LoVo (cell line): ENCODE results near the gene KDM6A.
"Not testable (repeated sequence)": the region's sequence is repeated elsewhere in the genome, so short reads cannot be mapped to it uniquely, and the experiment has no call there.

ENCODE experiments used
- DNase-seq: peaks from one replicate; pipeline ENCODE4 v3.0.0-alpha.2; 2016; ENCODE audit warnings: low spot score

Gene KDM6A

DNA sequence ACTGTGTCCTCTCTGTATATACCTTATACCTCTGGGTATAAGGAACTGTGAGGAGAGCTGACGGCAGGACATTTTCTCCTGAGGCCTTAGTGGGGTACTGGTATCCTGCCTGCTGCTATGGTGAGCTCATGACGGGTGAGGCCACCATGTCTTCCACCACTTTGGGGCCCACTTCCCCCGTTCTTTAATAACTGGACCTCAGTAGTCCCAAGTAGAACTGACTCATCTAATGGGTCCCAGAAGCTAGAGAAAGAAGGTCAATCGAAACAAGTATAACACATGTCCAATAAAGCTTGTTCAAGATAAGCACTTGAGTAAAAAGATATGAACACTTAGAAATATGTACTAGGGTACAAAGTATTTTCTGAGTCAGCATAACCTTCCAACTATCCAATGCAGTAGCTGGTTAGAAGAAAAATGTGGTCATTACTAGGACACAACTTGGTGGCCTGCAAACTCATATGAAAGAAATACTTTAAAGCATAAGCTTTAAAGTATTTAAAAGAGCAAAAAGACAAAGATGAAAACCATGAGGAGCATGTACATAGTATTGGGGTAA, 256.0 kb downstream of the KDM6A start:
- no peak for DNase-seq

DNA sequence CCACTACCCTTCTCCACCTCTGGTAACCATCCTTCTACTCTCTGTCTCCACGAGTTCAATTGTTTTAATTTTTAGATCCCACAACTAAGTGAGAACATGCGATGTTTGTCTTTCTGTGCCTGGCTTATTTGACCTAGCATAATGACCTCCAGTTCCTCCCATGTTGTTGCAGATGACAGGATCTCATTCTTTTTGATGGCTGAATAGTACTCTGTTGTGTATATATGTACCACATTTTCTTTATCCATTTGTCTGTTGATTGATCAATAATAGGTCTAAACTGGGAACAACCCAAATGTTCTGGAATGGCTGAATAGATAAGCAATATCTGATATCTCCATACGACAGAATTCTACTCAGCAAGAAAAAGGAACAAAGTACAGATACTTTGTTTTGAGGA, 260.5 kb downstream of the KDM6A start:
- DNase-seq: no peak

DNA sequence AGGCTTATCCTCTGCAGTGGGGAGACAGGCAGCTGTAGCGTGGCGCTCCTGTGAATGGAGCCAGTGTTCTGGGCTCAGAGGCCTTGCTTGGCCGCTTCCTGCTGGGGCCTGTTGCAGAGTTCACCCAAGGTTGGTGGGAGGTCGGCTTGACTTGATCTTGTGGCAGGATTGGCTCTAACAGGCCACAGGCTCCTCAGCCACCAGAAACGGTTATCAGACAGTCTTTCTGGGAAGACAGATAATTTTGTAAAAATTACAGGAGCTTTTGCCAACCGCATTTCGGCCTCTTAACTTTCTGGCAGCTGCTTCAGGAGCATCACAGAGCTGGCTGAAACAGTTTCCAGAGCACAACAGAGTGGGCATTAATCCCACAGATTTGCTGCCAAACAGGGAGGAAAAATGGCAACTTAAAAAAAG, 261.3 kb downstream of the KDM6A start:
- DNase-seq: no peak

DNA sequence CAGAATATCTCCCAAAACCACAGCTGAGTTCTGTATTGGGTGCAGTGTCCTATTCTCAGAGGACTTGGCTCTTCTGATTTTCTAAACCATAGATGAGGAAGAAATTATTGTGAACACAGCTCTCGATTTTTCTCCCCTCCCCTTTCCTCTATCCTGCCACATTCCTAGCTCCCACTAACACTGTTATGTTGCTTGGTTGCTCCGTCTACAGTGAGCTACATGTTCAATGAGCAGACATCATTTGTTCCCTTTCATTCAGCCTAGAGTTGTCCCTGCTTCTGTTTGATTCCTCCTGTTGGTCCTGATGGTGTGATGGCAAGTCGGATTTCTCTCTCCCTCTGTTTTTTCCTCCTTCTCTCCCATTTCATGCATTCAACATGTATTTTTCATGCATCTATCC, 261.8 kb downstream of the KDM6A start:
- DNase-seq: no peak

DNA sequence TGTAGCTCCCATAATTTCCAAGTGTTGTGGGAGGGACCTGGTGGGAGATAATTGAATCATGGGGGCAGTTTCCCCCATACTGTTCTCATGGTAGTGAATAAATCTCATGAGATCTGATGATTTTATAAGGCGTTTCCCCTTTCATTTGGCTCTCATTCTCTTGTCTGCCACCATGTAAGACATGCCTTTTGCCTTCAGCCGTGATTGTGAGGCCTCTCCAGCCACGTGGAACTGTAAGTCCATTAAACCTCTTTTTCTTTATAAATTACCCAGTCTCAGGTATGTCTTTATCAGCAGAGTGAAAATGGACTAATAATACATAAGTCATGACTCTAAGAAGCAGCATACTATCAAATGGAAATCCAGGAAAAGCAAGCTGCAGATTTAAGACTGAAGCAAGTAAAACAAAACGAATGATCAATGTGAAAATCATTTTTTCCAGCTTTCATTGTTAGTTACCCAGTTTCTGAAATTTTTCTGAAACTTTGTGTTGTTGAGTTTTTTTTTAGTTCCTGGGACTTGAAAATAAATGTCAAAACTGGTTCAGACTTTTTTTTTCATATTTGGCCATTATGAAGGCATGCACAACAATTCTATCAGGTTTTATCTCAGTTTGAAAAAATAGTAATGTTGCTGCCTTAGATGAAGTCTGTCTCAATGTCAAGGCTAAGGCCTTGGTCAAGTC, 262.5 kb downstream of the KDM6A start:
- DNase-seq: not testable (repeated sequence)

DNA sequence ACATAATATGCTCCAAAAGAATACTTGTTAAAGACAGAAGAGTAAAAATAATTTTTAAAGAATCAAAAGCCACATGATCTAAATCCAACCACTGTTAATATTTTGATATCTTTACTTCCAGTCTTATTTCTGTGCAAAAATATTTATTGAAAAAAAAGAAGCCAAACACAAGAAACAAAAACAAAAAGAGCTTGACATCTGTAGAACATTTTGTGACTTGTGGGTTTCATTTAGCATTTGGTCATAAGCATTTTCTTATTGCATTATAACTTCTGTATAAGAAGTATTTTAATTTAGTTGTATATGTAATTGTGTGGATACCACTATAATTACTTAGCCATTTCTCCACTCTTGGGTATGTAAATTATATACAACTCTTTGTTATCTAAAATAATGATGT, 264.5 kb downstream of the KDM6A start:
- no peak for DNase-seq

DNA sequence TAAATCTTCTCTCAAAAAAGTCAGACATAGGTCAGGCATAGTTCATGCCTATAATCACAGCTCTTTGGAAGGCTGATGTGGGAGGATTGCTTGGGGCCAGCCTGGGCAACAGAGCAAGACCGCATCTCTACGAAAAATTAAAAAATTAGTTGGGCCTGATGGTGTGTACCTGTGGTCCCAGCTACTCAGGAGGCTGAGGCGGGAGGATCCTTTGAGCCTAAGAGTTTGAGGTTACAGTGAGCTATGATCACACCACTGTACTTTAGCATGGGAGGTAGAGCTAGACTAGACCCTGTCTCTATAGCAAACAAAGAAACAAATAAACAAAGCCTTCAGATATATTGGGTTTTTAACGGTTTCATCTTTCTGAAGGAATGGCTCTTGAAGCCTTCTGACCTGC, 265.5 kb downstream of the KDM6A start:
- DNase-seq: no peak

DNA sequence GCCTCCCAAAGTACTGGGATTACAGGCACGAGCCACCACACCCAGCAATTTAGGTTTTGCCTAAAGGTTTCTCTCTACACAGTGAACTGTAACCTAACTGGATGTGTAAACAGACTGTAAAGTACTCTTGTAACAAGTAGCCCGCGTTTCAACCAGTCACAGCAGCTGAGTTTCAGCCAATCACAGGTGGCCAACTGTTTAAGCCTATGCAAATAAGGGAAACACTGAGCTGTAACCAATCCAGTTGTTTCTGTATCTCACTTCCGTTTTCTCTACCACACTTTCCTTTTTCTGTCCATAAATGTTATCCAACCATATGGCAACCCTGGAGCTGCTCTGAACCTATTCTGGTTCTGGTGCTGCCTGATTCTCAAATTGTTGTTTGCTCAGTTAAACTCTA, 267.8 kb downstream of the KDM6A start:
- no peak for DNase-seq

DNA sequence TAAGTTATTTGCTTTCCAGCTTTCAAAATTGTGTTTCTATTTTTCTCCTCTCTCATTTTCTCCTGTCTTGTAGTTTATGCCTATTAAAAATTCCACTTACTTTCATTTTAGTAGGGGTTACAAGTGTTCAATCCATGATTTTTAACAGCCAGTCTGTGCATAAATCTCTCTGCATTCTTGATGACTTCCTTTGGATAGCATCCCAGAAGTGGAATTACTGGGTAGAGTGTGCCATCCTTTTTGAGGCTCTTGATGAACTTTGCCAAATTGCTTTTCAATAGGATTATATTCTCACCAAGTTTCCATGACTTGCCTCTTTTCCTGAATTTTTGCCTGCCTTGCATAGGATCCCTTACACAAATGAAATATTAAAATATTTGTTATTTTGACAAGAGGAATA, 269.2 kb downstream of the KDM6A start:
- no peak for DNase-seq

DNA sequence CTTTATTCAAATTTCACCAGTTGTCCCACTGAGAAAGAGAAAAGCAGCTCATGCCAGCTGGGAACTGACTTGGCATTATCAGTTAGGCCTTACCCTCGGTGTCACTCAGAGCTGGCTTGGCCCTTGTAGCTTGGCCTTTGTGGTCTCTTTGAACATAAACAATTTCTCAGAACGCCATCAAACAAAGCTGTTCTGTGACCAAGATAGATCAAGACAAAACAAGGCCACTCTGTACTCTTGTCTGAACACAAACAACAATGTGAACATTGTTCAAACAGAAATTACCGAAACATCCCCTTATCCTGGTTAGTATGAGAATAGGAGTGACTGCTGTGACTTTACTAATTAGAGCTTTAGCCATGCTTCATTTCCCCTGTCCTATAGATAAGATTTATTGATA, 270.5 kb downstream of the KDM6A start:
- no peak for DNase-seq

DNA sequence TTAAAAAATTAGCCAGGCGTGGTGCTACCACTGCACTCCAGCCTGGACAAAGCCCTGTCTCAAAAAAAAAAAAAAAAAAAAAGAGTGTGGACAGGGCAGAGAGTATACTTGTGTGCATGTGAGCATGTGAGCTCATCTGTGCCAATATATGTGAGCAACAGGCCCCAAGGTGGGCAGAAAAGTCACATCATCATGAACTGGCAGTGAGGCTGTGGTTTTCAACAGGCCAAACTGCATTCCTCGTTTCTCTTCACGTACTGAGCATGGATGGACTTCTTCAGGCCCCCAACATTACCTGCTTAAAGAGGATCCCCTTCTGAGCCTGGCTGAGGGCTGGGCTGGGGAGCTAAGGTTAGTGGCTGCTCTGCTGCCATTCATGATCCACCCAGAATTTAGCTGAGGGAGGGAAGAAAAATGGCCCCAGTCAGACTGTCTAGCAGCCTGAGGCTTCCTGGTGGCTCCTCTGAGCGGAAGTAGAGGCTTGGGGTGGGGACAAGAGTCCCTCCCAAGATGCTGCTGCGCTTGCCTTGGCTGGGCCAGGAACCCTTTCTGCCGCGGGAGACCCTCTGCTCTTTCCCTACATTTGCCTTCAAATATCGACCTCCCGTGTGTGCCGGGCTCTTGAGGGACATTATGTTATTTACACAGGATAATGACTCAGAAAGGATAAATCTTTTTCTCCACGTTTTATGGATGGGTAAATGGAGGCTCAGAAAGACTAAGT, 272.7 kb downstream of the KDM6A start:
- DNase-seq: no peak

DNA sequence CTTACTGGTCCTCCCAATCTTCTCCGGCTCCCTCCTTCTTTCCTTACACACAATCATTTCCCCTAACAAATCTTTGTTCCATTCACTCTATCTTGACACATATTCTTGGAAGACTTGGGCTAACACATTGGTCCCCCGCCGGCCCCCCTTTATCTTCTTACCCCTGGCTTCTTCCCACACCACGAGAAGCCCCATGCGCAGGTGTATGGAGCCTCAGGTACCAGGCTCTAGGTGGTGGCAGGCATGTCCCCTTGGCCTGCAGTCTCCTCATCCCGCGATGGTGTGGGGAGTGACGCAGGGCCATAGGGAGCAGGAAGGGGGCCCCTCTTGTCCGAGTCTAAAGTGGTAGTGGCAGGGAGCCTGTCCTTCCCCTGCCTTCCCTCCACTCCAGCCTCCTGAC, 277.8 kb downstream of the KDM6A start:
- no peak for DNase-seq

DNA sequence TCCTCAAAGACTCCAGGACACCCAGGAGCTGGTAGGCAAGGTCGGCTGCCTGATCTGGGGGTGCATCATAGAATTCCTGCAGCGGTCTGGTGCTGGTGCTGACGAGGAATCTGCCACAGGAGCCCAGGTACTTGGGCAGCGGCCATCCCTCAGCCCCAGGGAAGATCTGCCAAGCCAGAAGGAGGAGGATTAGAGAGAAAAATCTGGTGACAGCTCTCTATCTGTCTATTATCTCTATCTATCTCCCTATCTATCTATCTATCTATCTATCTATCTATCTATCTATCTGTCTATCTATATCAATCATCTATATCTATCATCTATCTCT, 281.0 kb downstream of the KDM6A start:
- DNase-seq: no peak

DNA sequence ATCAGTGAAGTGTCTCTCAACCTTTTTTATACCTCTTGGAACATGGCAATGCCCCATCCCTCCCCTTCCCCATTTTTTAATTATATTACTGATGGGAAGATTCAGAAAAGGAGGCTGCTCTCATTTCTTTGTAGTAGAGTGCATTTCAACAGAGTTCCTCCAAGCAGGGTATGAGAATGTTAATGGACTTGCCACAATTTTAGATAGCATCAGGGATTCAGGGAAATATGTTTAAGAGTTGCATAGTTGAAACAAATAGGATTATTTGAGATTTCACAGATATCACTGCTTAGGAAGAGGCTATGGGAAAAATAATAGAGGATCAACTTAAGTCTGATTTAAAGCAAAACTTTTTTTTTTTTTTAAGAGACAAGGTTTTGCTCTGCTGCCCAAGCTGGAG, 281.5 kb downstream of the KDM6A start:
- no peak for DNase-seq

DNA sequence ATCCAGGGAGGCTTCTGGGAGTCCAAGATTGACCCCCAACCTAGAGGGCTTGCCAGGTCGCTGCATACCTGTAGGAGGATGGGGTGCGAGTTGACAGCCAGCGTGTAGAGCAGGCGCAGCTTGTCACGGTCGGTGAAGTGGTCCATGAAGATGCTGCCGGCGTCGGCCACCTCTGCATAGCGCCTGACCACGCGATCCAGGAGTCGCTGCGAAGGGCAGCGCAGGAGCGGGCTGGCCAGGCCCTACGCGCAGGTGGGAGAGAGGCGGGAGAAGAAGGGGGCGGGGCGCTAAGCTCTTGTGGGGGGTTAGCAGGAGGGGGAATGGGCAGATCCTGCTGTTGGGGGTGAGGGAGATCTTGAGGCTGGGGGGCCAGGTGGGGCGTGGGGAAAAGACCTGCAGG, 284.7 kb downstream of the KDM6A start:
- DNase-seq: no peak
